ENCODE data around the gene ALDH1A1.

GRCh38 chr9:72945391-72945790 lies 7.5 kb downstream of the ALDH1A1 start:
- TF ChIP-seq, protein P1, sequence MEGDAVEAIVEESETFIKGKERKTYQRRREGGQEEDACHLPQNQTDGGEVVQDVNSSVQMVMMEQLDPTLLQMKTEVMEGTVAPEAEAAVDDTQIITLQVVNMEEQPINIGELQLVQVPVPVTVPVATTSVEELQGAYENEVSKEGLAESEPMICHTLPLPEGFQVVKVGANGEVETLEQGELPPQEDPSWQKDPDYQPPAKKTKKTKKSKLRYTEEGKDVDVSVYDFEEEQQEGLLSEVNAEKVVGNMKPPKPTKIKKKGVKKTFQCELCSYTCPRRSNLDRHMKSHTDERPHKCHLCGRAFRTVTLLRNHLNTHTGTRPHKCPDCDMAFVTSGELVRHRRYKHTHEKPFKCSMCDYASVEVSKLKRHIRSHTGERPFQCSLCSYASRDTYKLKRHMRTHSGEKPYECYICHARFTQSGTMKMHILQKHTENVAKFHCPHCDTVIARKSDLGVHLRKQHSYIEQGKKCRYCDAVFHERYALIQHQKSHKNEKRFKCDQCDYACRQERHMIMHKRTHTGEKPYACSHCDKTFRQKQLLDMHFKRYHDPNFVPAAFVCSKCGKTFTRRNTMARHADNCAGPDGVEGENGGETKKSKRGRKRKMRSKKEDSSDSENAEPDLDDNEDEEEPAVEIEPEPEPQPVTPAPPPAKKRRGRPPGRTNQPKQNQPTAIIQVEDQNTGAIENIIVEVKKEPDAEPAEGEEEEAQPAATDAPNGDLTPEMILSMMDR (IDR thresholded peaks at IDR 0.05) = no peak
- no peak for TF ChIP-seq EP300 (IDR thresholded peaks at IDR 0.05)
- TF ChIP-seq POLR2A (IDR thresholded peaks at IDR 0.05; ENCODE audit: low read depth) = no peak
